Epithelial cell of esophagus (primary cell): Measurements from ENCODE around the gene DNAH11.

Source experiments
- DNase-seq: peaks from one replicate; pipeline ENCODE4 v3.0.0; 2010; ENCODE audit warnings: low read depth
- H3K4me3 ChIP-seq: 2 replicates; pipeline ENCODE4 v1.5.1; 2011; ENCODE audit warnings: mild to moderate bottlenecking, low read length, control low read depth
- CTCF ChIP-seq: IDR thresholded peaks from 2 replicates; pipeline ENCODE4 v1.5.1; 2011; ENCODE audit warnings: low read depth, mild to moderate bottlenecking, low read length, control low read depth, inconsistent platforms; ENCODE audit not compliant: insufficient read depth; ENCODE audit errors: missing control alignments

The DNAH11 gene

GRCh38 chr7:21777921-21778320, 235.1 kb downstream of the DNAH11 start:
- DNase-seq, result no peak
- no peak overlapping the region for H3K4me3 ChIP-seq
- no peak for TF ChIP-seq CTCF

GRCh38 chr7:21778953-21779352, 236.1 kb downstream of the DNAH11 start:
- H3K4me3 ChIP-seq, result no peak overlapping the region
- TF ChIP-seq CTCF, result no peak
- DNase-seq, result no peak

GRCh38 chr7:21782996-21783395, 240.2 kb downstream of the DNAH11 start:
- no peak for DNase-seq
- no peak for TF ChIP-seq CTCF
- H3K4me3 ChIP-seq, result no peak overlapping the region

- no peak overlapping the region for H3K4me3 ChIP-seq
- no peak for TF ChIP-seq CTCF
- no peak for DNase-seq
These were observed 242.2 kb downstream of the DNAH11 start for GRCh38 chr7:21784989-21785388.

GRCh38 chr7:21805791-21806190, 263.0 kb downstream of the DNAH11 start:
- DNase-seq, result no peak
- no peak overlapping the region for H3K4me3 ChIP-seq
- TF ChIP-seq CTCF, result no peak

GRCh38 chr7:21806388-21806787, 263.5 kb downstream of the DNAH11 start:
- DNase-seq, result no peak
- H3K4me3 ChIP-seq, result no peak overlapping the region
- TF ChIP-seq CTCF, result no peak

GRCh38 chr7:21819048-21819447, 276.2 kb downstream of the DNAH11 start:
- no peak for DNase-seq
- no peak overlapping the region for H3K4me3 ChIP-seq
- TF ChIP-seq CTCF, result no peak
